HG03439 (cell line): ENCODE results near the gene LMCD1.

Source experiments
- ATAC-seq: cut with Tn5 transposase; IDR thresholded peaks from one replicate; pipeline ENCODE4 v1.9.1; 2021; ENCODE audit warnings: mild to moderate bottlenecking, moderate library complexity; ENCODE audit not compliant: unreplicated experiment

LMCD1 gene

DNA sequence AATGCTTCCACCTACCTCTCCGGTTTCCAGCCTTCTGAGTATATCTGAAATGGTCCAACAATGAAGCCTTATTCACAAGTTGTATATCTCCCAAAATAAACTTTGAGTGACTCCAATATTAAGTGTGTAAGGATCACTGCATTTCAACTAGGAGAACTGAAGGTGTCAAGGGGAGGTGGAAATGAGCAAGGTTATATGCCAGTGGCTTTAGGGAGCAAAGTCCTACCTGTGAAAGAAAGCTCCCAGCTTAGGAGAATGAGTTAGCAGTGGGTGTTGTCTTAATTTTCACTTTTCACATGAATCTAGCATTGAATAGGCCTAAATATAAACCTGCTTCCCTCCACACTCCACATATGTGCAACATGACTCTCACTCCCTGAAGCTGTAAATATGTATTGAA lies 29.0 kb downstream of the LMCD1 start:
- no peak for ATAC-seq

- no peak for ATAC-seq
Measured at GRCh38 chr3:8532251-8532871, 30.7 kb downstream of the LMCD1 start.

DNA sequence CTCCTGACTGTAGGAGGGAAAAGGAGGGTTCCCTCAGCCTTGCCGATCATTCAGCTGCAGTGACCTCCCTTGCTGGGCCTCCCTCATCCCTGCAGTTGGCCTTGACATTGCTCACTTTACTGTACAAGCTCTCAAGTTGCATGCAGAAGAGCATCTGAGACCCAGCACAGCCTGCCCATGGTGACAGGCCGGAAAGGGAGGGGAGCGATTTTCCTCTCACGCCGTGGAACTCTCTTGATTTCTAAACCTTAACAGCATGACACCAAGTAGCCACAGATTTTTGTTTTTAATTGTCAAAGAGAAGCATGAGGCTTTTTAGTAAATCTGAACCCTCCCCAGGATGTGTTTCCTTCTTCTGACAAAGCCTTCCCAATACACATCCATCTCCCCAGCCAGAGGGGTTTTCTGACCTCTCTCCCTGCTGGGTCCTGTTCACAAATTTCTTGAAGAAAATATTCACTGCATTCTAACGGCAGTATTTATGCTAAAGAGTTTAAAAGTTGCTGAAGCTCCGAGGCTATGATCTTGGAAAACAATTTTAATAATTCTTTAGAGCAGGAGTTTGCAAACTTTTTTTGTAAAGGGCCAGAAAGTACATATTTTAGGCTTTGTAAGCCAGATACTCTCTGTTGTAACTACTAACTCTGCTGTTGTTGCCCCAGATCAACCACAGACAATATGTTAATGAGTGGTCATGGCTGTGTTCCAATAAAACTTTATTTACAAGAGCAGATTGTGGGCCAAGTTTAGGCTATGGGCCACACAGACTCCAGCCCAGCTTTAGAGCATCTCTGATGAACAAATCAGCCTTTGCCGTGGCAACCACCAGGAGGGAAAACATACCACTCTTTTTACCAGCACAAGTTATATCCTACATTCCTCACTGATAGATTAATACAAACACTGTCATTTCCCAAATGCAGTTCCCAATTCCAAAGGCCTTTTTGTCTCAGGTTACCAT lies 34.8 kb downstream of the LMCD1 start:
- ATAC-seq = no peak

GRCh38 chr3:8537440-8537839 lies 35.8 kb downstream of the LMCD1 start:
- no peak for ATAC-seq

DNA sequence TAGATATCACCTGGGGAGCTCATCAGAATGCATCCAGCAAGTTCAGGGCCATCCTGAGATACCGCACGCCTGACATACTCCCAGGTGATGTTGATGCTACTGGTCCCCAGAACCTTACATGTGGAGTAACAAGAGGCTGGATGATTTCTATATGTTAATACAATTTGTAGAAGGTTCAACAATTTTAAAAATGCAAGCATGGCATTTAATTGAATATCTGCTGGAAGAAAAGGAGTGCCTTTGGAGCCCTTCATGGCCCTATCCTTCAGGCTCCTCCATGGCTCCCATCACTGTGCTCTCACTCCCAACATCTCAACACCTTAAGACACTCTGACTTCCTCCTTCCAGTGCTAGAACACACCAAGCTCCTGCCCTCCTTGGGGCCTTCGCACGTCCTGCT lies 36.6 kb downstream of the LMCD1 start:
- no peak for ATAC-seq

DNA sequence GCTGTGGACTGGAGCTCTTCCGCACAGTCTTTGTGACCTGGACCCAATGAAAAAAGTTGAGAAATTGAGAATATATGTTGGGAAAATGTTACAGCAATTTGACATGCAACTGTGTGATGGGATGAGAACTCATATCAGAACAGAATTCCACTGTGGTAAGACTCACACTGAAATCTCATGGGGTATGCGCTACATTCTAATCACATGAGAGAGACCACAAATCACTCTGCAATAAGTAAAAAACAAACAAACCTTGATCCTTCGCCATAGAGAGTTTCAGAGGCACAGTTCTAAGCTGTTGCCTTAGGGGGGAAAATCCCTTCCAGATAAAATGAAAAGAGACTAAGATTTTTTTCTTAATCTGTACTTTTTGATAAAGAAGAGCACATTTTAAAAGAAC lies 37.3 kb downstream of the LMCD1 start:
- no peak for ATAC-seq

DNA sequence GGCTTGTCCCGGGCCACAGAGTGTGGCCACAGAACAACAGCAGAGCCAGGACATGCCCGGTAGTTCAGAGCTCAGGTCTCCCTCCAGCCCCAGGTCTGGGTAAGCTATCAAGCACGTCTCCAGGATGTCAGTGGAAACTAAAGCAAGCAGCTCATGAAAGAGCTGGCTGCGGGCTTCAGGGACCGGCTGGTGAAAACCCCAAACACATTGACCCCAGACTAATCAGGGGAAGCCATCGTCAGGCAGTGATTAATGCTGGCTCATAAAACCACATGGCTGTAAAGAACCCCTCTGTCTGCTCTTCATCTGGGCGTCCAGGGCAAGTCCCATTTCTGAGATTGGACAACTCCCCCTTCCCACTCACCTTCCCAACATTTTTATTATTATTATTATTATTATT lies 37.8 kb downstream of the LMCD1 start:
- ATAC-seq = no peak

GRCh38 chr3:8540456-8540855 lies 38.8 kb downstream of the LMCD1 start:
- ATAC-seq = no peak

- no peak for ATAC-seq
Measured at GRCh38 chr3:8541486-8541885, 39.9 kb downstream of the LMCD1 start.

DNA sequence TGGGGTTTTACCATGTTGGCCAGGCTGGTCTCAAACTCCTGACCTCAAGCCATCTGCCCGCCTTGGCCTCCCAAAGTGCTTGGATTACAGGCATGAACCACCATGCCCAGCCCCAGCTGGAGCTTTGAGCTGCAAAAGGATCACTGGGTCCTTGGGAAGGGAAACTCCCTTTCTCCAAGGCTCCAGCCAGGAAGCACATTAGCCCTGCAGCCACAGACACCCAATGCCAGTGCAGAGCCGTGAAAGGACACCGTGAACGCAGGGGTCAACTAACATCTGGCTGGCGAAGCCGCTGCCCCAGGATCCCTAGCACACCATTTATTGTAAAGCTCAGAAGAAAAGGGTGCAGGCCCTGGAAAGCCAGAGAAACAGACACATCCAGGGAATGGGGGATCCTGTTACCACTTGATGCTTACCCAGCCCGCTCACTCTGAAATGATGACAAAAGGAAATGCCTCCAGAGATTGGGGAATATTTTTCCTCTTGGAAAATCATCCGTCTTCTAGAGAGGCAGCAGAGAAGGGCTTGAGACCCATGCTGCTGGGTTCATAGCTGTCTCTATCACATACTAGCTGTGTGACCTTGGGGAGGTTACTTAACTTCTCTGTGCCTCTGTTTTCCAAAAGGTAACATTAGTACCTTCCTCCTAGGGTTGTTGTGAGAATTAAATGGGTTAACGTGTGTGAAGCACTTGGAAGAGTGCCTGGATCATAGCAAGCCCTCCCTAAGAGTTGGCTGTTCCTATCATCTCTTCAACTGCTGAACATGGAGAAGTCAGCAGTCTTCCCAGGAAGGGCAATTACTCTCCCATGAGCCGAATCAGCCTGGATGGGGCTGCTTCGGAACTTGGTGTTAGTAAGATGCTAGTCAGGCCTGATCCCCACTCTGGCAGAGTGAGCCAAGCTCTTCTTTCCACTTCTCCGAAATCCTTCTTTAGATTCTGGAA lies 40.8 kb downstream of the LMCD1 start:
- no peak for ATAC-seq

- no peak for ATAC-seq
Measured at GRCh38 chr3:8546609-8547008, 45.0 kb downstream of the LMCD1 start.

DNA sequence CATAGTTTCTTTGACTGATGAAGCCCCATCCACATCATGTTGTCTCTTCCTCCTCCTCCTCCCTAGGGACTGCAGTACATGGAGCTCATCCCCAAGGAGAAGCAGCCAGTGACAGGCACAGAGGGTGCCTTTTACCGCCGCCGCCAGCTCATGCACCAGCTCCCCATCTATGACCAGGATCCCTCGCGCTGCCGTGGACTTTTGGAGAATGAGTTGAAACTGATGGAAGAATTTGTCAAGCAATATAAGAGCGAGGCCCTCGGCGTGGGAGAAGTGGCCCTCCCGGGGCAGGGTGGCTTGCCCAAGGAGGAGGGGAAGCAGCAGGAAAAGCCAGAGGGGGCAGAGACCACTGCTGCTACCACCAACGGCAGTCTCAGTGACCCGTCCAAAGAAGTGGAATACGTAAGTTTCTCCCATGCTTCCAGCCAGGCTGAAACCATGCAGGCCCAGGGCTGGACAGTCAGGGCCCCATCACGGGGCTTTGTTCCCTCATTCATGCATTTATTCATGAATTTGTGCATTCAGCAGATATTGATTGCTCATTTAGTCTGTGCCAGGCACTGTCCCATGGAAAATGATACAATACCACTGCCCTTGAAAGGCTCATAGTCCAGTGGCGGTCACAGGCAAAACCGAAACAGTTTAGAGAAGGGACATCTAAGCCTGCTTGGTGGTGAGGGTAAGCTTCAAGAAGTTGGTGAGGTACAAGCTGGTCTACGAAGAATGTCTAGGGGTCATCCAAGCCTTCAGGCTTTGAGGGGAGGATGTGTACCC lies 47.1 kb downstream of the LMCD1 start:
- no peak for ATAC-seq

DNA sequence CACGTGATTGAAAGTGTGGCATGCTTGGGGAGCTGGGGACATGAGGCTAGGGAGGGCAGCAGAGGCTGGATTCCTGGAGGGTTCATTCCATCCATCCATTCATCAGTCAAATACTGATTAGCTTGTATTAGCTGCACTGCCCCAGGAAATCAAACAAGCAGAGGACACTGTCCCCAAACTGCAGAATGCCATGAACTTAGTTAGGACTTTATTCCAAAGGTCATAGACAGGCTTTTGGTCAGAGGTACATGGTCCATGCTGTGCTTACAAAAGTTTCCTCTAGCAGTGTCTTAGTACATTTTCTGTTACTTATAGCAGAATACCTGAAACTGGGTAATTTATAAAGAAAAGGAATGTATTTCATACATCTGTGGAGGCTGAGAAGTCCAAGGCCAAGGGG lies 47.7 kb downstream of the LMCD1 start:
- no peak for ATAC-seq

DNA sequence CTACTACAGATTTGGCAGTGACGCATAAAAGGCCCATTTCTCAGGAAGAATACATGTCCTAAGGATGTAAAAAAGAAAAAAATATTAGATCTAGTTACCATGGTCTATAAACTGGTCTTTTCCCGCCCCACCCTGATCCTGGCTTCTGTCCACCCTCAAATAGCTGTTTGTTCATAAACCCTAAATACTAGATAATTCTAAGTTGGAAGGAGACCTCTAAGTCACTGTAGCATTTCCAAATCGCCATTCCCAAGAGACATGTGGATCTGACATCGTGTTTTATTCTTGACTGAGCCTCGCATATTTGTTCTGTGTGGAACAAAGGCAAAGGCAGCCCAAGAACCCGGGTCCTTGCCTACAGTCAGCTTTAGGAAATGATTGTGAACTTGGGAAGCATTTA lies 49.0 kb downstream of the LMCD1 start:
- no peak for ATAC-seq

GRCh38 chr3:8552223-8552762 lies 50.7 kb downstream of the LMCD1 start:
- no peak for ATAC-seq

DNA sequence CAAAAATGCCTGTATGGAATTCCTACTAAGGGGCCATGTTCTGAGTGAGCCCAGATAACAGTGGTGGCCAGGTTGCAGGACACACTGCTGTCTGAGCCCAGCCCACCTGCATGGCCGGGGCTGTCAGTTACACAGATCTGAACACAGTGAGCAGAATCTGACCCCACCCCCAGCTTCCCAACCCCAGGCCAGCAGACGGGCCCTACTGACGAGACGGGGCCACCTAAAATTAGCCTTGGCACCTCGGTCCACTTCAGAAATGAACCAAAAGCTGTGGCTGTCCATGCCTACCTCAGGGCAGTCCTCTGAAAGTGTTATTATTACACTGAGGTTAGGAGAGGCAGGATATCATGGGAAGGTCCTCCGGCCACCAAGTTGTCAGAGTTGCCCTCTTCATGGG lies 51.8 kb downstream of the LMCD1 start:
- ATAC-seq = no peak

DNA sequence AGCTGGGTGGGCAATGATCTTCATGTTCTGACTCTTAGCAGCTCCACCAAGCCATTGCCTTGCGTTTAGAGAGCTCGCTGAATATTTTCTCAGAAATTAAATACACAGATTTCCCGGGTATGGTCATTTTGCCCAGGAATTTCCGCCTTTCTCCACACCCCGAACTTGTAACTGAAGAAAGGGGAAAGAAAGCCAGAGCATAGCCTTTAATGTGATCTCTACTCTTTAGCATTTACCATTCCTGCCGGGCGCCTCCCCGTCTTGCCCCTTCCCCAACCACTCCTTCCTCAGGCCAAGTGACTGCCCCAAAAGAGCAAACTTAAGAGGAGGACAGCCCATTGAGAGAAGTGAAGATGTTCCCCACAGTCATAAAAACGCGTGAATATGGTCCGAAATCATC lies 53.1 kb downstream of the LMCD1 start:
- no peak for ATAC-seq

GRCh38 chr3:8555113-8555661 lies 53.6 kb downstream of the LMCD1 start:
- ATAC-seq = no peak

- no peak for ATAC-seq
Measured at GRCh38 chr3:8555725-8556472, 54.3 kb downstream of the LMCD1 start.
